ENCODE measurements around the gene EXOC3L1.

The EXOC3L1 gene

DNA sequence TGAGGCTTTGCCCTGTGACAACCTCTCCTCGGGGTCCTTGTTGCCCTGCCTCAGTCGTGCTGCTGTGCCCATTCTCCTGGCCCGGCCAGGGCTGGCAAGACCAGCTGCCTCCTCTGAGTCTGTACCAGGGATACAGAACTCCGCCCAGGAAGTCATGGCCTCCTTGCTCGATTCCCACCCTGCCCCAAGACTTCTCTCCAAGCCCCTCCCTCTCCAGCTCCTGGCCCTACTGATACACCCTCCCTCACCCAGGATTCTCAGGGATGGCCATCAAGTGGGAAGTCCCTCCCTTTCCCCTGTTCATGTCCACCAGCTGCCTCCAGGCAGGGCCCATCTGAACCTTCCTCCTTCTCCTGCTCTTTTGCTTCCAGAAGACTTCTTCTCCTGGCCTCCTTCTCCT, 25.8 kb upstream of the EXOC3L1 start:
- no peak for DNase-seq (ENCODE audit: low spot score)

DNA sequence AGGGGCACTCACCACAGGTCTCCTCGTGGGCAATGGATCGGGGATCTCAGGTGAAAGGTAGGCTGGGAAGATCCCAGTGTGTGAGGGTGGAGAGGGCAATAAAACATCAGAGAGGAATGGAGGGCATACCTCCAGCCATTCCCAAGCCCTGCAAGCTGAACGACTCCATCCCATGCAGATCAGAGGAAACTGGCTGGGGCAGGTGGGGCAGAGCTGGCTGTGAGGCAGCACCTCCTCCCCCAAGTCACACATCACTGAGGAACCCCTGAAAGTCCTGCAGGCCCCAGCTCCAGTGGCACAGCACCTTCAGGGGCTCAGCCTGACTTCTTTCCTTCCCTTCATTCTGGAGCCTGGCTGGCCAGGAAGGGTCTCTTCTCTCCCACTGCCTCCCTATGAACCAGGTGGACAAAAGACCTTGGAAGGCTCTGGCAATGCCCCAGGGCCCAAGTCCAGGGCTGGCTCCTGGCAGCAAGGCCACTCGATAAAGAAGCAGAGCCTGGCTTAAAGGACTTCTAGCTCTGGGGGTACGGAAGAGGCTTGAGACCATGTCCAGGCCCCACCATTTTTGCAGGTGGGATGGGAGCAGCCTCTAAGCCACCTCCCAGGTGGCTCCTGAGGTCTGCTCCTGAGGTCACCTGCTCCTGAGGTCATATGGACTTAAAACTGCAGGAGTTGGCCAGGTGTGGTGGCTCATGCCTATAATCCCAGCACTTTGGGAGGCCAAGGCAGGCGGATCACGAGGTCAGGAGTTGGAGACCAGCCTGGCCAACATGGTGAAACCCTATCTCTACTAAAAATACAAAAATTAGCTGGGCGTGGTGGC, 23.5 kb upstream of the EXOC3L1 start:
- DNase-seq (ENCODE audit: low spot score), result no peak

DNA sequence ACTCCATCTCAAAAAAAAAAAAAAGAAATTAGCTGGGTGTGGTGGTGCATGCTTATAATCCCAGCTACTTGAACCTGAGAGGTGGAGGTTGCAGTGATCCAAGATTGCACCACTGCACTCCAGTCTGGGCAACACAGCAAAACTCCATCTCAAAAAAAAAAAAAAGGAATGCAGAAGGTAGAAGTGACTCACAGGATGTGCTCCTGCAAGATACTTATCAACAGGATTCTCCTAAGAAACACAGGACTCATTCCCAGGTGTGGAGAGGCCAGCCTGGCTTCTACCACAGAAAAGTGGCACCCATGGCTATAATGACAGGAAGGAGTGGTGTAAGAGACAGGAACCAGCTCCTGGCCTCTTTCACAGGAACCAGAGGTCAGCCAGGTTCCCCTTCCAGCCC, 22.8 kb upstream of the EXOC3L1 start:
- DNase-seq (ENCODE audit: low spot score), result no peak

DNA sequence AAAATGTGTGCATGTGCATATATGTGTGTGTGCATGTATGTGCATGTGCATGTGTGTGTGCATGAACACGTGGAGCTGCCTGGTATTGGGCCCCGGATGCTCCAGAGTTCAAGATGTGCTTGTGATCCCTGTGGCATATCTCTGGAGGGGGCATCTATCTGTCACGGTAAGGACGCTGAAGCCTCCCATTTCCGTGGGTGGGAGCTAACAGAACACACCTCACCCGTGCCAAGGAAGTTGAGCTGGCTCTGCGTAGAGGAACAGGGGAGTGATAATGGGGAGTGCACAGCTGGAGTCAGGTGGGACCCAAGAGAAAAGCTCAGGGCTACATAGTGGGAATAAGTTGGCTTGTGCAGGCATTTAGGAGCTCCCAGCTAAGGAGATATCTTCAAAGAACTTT, 21.7 kb upstream of the EXOC3L1 start:
- DNase-seq (ENCODE audit: low spot score), result no peak

DNA sequence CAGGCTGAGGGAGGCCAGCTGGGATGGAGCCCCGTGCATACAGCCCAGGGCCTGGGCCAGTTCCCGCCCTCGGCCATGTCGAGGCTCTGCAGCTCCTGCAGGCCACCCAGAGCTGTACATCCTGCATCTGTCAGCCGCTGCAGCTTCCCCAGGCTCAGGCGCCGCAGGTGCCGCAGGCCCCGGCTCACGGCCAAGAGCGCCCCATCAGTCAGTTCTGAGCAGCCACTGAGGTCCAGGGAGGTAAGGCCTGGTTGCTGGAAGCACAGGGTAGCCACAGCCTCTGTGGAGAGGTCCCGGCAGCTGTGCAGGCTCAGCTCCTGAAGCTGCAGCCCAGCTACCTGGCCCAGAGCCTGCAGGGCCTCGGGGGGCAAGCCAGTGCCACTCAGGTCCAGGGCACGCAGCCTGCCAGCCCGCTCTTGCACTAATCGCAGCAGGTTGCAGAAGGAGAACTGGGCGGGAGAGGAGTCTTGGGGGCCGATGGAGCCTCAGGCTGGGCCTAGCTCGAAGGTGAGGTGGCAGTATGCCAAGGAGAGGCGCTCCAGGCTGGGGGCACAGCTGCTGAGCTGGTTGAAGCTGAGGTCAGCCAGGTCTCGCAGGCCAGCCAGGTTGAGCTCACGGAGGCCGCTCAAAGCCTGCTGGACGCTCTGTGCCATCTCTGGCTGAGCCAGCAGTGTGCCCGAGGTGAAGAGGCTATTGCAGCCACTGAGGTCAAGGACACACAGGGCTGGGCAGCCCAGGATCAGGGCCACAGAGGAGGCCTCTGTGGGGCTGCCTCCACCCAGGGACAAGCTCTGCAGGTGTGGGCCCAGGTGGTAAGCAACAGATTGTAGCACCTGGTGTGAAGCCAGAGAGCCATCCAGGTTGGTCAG, 20.4 kb upstream of the EXOC3L1 start:
- no peak for DNase-seq (ENCODE audit: low spot score)

DNA sequence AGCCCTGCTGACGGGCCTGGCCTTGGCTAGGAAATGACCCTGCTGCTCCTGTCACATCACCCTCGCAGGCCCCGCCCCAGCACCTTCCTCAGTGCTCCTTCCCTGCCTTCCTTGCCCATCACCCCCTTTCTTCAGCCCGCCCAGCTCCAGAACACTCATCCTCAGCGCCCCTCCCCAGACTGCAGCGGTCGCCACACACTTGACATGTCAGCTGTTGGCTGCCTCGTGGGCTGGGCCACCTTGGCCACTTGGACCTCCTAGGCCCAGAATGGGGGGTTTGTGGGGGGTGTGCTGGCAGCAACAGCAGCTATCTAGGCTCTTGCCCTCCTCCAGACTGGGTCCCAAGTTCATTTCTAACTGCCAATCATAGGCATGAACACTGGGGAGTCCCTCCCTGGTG, 19.6 kb upstream of the EXOC3L1 start:
- no peak for DNase-seq (ENCODE audit: low spot score)

DNA sequence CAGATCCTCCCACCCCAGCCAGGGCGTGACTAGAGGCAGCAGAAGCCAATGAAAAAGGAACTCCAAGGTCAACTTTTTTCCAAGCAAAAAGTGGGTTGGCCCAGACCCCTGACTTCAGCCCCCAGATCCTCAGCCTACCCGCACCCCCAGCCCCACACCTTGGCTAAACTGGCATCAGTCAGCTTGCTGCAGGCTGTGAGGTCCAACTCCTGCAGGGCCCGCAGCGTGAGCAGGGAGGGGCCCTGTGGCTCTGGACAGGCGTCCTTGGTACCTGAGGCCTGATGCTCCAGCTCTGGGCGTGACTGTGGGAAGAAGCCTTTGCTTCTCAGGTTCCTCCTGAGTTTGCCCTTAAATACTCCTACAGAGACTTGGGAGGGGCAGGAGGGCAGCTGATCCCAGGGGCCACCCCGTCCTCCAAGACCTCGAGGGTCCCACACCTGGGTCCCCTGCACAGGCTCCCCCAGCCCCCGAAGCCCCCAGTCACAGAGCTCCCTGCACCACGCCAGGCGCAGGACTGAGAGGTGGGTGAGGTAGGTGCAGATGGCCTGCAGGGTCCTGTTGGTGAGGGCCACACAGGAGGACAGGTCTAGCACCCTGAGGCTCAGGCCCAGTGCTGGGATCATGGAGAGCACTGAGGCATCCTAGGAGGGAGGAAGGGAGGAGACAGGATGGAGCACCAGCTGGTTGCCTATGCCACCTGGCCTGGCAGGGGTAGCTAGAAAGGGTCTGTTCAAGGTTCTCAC, 18.4 kb upstream of the EXOC3L1 start:
- no peak for DNase-seq (ENCODE audit: low spot score)

DNA sequence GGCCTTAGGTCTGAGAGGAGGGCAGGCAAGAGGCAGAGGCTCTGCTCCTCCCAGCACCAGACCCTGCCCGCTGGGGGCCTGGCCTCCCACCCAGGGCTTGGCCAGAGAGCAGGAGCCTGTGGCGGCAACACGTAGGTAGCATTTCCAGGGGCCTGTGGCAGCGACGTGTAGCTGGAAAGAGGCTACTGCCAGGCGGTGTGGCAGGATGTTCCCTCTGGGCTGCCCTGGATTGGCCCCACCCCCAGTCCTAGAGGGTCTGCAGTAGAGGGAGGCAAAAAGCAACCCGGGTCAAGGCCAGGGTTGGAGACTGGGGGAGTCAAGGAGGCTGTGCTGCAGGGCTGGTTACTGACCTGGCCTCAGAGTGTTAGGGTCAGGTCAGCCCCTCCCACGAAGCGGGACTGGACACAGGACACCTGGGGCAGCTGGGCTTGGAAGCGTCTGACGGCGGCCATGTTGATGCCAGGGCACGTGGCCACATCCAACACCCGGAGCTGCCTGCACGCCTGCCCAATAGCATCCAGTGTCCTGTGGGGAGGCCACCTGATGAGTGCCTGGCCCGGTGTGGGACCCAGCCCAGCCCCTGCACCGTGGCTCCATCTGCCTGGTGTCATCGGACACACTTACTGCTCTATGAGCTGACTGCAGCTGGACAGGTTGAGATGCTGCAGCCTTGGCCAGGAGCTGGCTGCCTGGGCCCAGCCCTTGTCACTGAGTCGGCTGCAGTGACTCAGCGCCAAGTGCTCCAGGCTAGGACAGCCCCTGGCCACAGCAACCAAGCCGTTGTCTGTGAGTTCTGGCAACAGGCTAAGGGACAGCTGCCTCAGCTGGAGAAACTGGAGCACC, 17.5 kb upstream of the EXOC3L1 start:
- no peak for DNase-seq (ENCODE audit: low spot score)

DNA sequence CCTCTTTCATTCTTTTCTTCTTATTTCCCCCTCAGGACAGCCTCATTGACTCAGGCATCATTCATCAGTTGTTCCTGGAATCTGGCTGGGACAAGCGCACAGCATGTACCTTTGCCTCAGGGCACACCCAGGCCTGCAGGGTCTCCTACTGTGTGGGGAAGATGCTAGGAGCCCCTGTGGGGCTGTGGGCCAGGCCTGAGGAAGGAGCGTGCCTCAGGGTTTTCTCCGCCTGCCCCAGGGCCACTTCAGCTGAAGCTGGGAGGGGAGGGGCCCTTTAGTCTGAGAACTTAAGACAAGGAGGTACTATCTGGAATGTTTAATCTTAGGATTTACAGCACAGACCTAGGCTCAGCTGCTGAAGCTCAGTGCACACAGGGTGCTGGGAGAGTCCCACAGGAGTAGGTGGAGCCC, 16.9 kb upstream of the EXOC3L1 start:
- no peak for DNase-seq (ENCODE audit: low spot score)

DNA sequence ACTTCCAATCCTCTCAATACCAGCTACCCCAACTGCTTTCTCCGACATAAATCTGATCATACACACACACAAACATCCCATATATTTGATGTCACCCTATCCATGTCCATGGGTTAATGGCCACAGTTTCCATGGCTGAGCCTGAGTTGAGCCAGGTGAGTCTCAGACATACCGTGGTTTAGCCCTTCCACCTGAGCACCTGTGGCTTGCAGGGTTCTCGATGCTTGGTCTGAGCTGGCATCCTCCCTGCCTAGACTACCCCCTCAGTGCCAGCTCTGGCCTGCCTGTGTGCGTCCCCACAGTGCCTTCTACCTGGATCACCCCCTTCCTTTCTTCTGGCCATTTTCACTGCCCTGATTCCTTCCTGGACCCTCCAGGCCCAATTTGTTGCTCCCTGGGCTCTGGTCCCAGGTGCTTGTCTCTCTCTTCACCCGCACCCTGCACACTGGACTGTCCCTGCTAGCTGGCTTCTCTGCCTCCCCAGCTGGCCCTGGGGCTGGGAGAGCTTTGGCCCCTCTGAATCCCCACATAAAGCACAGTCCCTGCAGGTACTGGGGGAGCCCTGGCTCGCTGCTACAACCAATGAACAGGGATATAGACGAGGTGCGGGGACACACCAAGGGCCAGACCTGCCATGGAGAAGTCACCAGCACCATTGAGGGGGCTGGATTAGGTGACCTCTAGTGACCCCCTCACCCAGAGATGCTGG, 16.3 kb upstream of the EXOC3L1 start:
- no peak for DNase-seq (ENCODE audit: low spot score)

DNA sequence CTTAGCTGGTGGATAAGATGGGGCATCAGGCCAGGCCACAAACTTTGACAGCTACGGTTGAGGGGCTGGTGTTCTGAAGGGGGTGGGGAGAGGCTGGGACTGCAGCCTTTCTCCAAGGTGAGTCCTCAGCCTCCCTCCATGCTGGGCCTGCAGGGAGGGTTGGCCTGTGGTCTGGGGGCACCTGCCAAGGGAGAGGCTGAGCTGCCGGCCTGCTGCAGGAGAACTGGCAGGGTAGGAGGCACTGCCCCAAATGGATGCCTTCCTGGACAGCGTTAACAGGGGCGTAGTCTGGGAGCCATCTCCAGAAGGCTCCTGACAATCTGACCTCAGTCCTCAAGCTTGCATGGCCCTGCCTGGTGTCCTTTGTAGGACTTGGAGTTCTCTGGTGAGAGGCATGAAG, 14.1 kb upstream of the EXOC3L1 start:
- no peak for DNase-seq (ENCODE audit: low spot score)

DNA sequence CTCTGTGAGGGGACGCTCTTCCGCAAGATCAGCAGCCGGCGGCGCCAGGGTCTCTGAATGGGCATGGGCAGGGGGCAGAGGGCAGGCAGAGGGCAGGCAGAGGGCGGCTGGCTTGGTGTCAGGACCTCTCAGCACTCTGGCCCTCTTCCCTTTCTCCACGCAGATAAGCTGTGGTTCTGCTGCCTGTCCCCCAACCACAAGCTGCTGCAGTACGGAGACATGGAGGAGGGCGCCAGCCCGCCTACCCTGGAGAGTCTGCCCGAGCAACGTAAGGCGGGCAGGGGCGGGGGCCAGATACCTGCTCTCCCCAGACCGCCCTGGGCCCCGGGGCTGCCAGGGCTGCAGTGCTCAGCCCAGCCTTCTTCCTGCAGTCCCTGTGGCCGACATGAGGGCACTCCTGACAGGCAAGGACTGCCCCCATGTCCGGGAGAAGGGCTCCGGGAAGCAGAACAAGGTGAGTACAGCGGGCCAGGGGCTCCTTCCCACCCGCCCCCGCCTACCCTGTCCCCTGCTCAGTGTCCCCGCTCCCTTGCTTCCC, 13.1 kb upstream of the EXOC3L1 start:
- DNase-seq (ENCODE audit: low spot score), result no peak

DNA sequence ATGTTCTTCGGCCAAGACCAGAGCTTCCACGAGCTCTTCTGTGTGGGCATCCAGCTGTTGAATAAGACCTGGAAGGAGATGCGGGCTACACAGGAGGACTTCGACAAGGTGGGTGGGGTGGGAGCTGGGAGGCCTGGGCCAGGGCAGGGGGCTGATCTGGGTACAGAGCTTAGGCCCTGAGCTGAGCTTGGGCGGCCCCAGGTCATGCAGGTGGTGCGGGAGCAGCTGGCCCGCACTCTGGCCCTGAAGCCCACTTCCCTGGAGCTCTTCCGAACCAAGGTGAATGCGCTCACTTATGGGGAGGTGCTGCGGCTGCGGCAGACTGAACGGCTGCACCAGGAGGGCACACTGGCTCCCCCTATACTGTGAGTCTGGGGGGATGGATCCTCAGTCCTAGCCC, 12.5 kb upstream of the EXOC3L1 start:
- DNase-seq (ENCODE audit: low spot score), result no peak

DNA sequence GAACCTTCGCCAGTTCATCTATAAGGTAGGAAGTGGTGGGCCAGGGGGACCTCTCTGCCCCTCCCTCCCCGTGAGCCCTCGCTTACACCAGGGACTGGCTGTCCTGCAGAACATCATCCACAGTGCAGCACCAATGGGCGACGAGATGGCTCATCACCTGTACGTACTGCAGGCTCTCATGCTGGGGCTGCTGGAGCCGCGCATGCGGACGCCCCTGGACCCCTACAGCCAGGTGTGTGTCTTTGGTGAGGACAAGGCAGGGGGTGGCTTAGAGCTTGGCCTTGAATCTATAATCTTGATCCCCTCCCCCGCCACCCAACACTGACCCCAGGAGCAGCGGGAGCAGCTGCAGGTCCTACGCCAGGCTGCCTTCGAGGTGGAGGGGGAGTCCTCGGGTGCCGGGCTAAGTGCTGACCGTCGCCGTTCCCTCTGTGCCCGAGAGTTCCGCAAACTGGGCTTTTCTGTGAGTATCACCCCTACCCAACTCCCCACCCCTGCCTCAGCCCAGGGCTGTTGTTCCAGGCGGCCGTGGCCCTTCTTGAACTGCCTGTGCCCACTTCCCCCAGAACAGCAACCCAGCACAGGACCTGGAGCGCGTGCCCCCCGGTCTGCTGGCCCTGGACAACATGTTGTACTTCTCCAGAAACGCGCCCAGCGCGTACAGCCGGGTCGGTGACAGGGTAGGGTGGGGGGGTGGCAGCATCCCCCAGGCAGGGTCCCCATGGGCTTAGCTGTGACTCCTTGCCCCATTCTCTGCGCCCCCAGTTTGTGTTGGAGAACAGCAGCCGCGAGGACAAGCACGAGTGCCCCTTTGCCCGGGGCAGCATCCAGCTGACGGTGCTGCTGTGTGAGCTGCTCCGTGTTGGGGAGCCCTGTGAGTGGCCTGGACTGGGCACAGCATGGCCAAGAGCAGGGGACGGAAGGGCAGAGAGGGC, 11.7 kb upstream of the EXOC3L1 start:
- DNase-seq (ENCODE audit: low spot score), result no peak

DNA sequence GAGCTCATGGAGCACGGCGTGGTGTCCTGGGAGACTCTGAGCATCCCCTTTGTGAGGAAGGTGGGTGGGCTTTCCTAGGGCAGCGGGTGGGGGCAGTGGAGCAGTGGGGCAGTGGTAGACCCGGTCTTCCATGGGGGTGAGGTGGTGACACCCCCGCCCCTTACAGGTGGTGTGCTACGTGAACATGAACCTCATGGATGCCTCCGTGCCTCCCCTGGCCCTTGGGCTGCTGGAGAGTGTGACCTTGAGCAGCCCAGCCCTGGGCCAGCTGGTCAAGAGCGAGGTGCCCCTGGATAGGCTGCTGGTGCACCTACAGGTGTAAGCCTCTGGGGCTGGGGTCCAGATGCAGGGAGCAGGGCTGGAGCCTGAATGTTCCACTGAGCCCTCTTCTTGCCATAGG, 10.6 kb upstream of the EXOC3L1 start:
- DNase-seq (ENCODE audit: low spot score), result no peak

DNA sequence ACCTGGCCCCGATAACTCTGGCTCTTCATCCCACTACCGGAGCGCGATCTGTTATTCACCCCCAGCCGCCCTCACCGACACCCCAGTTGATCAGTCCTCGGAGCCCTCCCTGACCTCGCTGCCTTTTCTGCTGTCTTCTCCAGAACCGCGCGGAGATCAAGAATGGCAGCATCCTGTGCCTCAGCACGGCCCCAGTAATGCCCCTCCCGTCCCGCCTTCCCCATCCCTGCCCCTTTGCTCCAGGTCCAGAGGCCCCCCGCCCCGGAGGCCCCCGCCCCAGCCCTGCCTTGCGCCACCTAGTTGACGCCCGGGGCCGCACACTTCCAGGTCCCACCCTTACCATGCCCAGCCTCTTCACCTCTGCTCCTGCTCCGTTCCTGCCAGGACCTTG, 9.9 kb upstream of the EXOC3L1 start:
- DNase-seq (ENCODE audit: low spot score), result no peak

DNA sequence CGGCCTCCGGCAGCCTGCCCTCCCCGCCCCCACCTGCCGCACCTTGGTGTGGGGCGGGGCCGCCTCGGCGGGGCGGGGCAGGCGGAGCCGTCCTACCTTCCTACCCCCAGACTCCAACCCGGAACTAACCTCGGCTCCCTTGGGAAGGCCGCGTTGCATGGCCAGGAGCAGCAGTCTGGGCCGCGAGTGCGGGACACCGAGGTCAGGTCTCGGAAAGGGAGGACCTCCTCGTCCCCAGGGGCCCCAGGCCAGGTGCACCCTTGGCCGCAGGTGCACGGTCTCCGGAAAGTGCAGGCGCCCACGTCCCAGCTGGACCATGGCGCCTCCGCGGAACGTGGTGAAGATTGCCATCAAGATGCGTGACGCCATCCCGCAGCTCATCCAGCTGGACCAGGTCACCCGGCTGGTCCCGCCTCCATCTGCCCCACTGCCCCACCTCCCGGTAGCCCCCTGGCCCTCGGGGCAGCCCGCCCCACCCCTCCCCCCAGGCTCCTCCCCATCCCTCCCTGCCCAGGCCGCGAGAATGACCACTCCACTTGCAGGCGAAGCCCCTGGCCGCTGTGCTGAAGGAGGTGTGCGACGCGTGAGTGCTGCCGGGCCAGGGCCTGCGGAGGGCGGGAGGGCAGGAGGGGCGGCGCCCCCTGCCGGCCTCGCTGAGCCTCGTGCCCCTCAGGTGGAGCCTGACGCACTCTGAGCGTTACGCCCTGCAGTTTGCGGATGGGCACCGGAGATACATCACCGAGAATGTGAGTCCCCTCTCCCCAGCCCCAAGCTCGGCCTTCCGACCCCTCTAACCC, 9.3 kb upstream of the EXOC3L1 start, which contains the start of gene ELMO3:
Gene ELMO3 (plus strand): TSS at position 121 of the 797 bp plus-strand sequence. CDS start 196 bp downstream, at position 317.
- DNase-seq (ENCODE audit: low spot score), result no peak

DNA sequence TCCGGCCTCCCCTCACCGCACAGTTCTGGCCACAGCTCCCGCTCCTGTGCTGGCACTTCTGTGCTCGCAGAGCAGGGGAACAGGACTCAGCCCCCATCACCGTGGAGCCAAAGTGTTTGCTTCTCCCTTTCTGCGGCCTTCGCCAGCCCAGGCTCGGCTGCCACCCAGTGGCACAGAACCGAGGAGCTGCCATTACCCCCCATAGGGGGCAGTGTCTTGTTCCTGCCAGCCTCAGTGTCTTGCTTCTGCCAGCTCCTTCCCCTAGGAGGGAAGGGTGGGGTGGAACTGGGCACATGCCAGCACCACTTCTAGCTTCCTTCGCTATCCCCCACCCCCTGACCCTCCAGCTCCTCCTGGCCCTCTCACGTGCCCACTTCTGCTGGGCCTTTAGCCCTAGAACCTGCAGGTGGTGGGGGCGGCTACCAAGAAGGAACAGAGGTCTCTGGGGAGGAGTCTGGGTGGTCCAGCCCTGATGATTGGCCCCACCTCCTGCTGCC, 8.3 kb upstream of the EXOC3L1 start:
- DNase-seq (ENCODE audit: low spot score), result no peak

DNA sequence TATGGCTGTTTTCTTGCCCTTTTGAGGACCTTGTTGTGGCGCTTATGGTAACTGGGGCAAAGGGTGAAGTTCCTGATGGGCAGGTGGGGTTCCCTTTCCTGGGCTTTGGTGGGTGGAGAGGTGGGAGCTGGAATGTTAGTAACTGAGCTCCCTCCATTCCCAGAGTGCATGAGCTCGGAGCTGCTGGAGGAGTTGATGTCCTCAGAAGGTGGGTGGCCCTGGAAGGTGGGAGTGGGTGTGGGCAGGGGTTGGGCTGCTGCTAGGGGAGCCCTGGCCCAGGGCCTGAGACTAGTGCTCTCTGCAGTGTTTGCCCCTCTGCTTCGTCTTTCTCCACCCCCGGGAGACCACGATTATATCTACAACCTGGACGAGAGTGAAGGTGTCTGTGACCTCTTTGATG, 7.8 kb upstream of the EXOC3L1 start:
- DNase-seq (ENCODE audit: low spot score), result no peak
